Measurements from ENCODE around the gene DCUN1D2.

The DCUN1D2 gene

GRCh38 chr13:113519556-113519955, 29.0 kb upstream of the DCUN1D2 start:
- no peak for DNase-seq (ENCODE audit: low spot score)

DNA sequence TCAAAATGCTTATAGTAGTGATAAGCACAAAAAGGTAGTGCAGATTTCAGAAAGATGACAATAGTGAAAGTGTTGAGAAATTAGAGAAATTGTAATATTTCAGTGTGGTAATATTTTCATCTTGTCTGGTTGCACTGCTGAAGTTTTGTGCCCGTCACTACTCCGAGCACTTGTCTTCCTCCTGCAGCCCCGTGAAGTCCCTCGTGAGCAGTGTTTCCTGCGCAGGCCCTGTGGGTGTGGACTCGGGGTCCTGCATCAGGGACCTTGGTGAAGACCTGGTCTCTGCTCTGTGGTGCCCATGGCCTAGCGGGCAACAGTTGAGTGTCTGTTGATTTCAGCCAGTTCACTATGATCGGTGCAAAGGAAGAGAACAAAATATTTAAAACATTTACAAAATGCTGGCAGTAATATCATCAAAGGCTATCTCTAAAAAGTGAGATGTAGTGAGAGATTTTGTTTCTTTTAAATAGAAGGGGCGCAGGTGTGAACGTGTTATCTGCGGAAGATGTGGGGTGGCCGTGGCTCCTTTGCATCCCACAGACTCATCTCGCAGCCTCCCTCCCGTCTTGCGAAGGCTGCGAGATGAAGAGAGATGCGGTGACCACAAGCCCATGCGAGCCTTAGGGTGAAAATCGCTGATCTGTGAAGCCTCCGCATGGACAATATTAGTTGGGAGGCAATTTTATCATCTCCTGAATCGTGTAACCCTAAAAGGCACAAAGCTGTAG, 27.7 kb upstream of the DCUN1D2 start:
- DNase-seq (ENCODE audit: low spot score), result no peak

DNA sequence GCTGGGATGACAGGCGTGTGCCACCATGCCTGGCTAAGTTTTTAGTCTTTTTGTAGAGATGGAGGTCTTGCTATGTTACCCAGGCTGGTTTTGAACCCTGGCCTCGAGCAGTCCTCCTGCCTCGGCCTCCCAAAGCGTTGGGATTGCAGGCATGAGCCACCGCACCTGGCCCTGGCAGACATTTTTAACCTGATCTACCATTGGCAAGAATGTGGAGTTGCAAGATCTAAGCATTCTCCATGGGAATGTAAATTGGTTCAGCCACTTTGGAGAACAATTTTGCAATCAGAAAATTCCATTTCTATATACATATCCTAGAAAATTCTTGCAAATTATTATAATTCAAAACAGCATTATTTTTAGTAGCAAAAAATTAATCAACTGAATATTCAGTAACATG, 24.3 kb upstream of the DCUN1D2 start:
- DNase-seq (ENCODE audit: low spot score), result no peak

DNA sequence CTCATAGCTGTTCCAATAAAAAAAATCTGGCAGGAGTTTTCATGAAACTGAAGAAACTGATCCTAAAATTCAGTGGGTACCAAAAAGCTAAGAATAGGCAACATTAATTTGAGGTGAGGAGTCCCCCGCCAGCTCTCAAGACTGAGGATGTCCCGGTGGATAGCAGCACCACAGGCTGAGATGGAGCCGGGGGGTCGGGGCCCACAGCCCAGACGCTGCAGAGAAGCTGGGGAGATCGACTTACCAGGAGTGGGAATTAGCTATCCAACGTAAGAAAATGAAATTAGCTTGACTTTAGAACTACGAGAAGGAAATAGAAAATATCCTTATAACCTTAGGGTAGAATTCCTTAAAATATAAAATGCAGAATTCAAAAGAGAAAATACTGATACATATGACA, 23.2 kb upstream of the DCUN1D2 start:
- DNase-seq (ENCODE audit: low spot score), result no peak

DNA sequence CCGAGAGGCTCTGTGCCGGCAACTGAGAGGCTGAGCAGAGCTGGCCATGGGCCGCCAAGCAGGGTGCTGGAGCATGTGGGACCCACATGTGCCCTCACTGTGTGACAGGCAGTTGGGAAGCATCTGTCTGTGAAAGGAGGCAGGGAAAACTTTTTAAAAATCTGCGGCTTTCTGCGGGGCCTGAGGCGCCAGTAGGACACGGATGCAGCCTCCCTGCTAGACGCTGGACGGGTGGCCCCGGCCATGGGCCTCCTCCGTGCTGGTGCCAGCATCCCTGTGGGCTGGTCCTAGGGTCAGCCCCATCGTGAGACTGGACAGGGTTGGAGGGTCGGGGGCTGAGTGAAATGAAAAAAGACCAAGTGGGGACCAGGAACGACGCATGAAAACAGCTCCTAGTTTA, 20.9 kb upstream of the DCUN1D2 start:
- no peak for DNase-seq (ENCODE audit: low spot score)

- no peak for DNase-seq (ENCODE audit: low spot score)
Observed at GRCh38 chr13:113510871-113511270, 20.4 kb upstream of the DCUN1D2 start.

- no peak for DNase-seq (ENCODE audit: low spot score)
Observed at GRCh38 chr13:113509989-113510388, 19.5 kb upstream of the DCUN1D2 start.

DNA sequence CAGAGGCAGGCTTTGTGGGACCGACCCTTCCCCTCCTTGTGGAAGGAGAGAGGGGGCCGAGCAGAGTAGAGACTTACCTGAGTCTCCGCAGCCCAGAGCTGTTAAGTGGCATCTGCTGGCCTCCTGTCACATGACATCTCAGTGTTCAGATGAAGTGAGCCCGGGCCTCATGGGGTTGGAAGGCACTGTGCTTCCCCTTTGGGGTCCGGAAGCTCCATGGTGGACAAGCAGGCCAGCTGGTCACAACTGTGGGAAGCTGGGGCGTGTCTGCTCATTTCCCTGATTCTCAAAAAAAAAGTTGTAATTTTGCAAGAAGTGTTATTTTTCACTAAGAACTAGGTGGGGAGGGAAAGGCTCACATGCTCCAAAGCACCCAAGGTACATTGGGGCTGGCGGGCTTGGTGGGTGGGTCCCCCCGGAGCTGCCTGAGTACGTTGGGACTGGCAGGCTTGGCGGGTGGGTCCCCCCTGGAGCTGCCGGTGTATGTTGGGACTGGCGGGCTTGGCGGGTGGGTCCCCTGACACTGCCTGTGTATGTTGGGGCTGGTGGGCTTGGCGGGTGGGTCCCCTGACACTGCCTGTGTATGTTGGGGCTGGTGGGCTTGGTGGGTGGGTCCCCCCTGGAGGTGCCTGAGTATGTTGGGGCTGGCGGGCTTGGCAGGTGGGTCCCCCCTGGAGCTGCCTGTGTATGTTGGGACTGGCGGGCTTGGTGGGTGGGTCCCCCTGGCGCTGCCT, 18.2 kb upstream of the DCUN1D2 start:
- no peak for DNase-seq (ENCODE audit: low spot score)

- no peak for DNase-seq (ENCODE audit: low spot score)
Observed at GRCh38 chr13:113507505-113508345, 17.2 kb upstream of the DCUN1D2 start.

GRCh38 chr13:113506871-113507388, 16.4 kb upstream of the DCUN1D2 start:
- DNase-seq (ENCODE audit: low spot score), result no peak

DNA sequence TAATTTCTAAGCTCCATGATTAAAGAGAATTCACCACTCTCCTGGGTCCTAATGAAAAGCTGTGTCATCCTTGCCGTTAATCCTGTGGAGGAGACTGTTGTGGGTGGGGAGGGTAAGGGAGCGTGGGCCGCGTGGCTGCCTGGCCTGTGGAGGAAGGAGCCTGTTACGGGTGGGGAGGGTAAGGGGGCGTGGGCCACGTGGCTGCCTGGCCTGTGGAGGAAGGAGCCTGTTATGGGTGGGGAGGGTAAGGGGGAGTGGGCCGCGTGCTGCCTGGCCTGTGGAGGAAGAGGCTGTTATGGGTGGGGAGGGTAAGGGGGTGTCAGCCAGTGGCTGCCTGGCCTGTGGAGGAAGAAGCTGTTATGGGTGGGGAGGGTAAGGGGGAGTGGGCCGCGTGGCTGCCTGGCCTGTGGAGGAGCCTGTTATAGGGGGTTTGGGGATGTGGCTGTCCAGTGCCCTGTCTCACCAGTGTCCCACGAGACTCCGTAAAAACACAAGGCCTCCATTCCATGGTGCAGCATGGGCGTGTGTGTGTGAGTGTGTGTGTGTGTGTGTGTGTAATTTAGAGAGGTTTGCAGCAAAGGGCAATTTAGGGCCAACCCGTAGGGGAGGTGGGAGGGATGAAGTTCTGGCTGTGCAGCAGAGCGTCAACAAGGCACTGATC, 15.6 kb upstream of the DCUN1D2 start:
- no peak for DNase-seq (ENCODE audit: low spot score)

GRCh38 chr13:113502686-113503085, 12.2 kb upstream of the DCUN1D2 start:
- no peak for DNase-seq (ENCODE audit: low spot score)

DNA sequence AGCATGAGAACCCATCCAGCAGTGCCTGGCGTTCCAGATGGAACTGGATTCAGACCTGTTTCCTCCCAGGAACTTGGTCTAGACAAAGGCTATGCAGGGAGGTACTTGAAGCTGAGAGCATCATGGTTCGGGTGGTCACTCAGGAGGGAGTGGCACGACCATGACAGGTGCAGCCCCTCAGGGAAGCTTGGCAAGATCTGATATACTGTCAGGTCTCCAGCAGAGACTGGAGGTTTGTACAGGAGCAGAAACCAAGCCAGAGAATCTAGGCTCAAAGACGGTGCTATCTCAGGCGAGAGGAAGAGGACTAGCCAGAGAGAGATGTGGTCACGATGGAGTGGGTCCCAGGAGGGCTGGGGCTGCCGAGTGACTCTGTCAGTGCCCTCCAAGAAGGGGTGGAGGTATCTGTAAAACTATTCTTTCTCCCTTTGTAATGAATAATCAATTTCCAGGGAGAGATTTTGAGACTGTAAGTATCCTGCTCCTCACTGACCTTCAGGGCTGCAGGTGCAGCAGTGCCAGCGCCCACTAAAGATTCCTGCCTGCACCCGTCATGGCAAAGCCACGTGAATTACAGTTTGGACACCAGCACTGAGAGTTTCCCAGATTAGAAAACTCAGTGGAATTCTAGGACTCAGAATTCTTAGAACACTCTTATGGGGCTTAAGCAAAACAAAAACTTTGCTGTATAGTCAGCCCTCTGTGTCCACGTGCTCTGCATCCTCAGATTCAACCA, 10.2 kb upstream of the DCUN1D2 start:
- DNase-seq (ENCODE audit: low spot score), result no peak

- no peak for DNase-seq (ENCODE audit: low spot score)
Observed at GRCh38 chr13:113499936-113500335, 9.4 kb upstream of the DCUN1D2 start.

DNA sequence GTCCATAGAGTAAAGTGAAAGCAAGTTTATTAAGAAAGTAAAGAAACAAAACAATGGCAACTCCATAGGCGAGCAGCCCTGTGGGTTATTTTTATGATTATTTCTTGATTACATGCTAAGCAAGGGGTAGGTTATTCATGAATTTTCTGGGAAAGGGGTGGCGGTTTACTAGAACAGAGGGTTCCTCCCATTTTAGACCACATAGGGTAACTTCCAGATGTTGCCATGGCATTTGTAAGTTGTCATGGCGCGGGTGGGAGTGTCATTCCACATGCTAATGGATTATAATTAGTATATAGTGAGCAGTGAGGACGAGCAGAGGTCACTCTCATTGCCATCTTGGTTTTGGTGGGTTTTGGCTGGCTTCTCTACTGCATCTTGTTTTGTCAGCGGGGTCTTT, 8.4 kb upstream of the DCUN1D2 start:
- DNase-seq (ENCODE audit: low spot score), result no peak

DNA sequence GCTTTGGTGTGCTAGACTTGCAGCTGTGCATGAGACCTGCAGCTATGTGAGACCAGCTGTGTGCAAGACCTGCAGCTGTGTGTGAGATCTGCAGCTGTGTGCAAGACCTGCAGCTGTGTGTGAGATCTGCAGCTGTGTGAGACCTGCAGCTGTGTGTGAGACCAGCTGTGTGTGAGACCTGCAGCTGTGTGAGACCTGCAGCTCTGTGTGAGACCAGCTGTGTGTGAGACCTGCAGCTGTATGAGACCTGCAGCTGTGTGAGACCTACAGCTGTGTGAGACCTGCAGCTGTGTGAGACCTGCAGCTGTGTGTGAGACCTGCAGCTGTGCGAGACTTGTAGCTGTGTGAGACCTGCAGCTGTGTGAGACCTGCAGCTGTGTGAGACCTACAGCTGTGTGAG, 6.7 kb upstream of the DCUN1D2 start:
- DNase-seq (ENCODE audit: low spot score), result no peak

- no peak for DNase-seq (ENCODE audit: low spot score)
Observed at GRCh38 chr13:113495494-113496210, 5.1 kb upstream of the DCUN1D2 start.

DNA sequence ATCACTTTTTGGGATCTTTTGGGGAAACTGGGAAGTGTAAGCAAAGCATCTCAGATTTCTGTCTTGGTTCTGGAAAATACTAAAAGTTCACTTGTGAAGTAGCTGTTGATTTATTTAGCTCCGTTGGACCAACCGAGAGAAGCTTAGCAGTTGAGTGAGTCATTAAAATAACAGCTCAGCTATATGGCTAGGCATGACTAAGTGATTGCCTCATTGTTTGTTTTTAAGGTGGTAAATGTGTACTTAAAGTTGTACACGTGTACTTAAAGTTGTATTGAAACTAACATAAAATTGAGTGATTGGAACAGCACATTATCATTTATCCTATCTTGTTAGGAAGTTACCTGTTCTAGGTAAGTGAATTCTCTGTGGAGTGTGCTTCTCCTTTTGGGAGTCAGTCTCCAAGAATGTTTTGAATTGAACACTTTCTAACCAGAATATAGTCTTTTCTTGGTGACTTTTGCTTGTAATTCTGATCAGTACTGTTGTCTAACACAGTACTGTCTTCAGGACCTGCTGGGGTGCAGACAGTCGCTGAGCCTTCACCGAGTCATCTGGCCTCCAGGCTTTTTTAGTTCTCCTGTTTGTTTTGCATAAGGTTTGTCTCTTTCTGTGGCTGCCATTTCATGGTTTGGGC, 2.9 kb upstream of the DCUN1D2 start:
- DNase-seq (ENCODE audit: low spot score), result peak; percentile 68

GRCh38 chr13:113491982-113492381, 1.5 kb upstream of the DCUN1D2 start:
- no peak for DNase-seq (ENCODE audit: low spot score)

DNA sequence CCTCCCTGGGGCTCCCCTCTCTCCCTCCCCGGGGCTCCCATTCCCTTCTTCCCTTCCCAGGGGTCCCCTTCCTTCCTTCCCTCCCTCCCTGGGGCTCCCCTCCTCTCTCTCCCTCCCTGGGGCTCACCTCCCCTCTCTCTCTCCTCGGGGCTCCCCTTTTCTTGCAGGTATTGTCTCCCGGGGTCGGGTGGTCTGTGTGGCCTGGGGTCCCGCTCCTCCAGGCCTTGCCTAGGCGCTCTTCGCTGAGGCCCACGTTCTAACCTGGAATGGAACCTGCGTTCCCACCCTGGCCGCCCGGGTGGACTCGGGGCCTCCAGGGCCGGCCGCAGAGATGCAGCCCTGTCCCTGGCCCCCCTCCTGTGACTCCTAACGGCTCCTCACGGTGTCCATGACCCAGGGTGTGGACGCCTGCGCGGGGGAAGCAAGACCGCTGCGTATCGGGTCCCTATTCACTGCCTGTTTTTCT, 940 bp upstream of the DCUN1D2 start:
- peak; percentile 69 for DNase-seq (ENCODE audit: low spot score)
